ENCODE data around the gene CNTNAP2.

The CNTNAP2 gene

GRCh38 chr7:147992698-147993097, 1876.1 kb downstream of the CNTNAP2 start:
- no peak for DNase-seq

- no peak for DNase-seq
These were observed 1881.0 kb downstream of the CNTNAP2 start for GRCh38 chr7:147997636-147998035.

GRCh38 chr7:147999962-148000361, 1883.4 kb downstream of the CNTNAP2 start:
- no peak for DNase-seq

GRCh38 chr7:148011753-148012152, 1895.2 kb downstream of the CNTNAP2 start:
- no peak for DNase-seq

GRCh38 chr7:148014001-148014400, 1897.4 kb downstream of the CNTNAP2 start:
- no peak for DNase-seq

GRCh38 chr7:148014541-148014940, 1897.9 kb downstream of the CNTNAP2 start:
- no peak for DNase-seq

GRCh38 chr7:148017126-148017525, 1900.5 kb downstream of the CNTNAP2 start:
- DNase-seq = no peak

GRCh38 chr7:148020679-148021078, 1904.1 kb downstream of the CNTNAP2 start:
- DNase-seq = no peak

GRCh38 chr7:148021507-148022045, 1905.0 kb downstream of the CNTNAP2 start:
- no peak for DNase-seq

- no peak for DNase-seq
These were observed 1906.2 kb downstream of the CNTNAP2 start for GRCh38 chr7:148022832-148023231.

GRCh38 chr7:148026713-148027112, 1910.1 kb downstream of the CNTNAP2 start:
- DNase-seq = no peak

- no peak for DNase-seq
These were observed 1911.6 kb downstream of the CNTNAP2 start for GRCh38 chr7:148028165-148028564.

GRCh38 chr7:148031019-148031418, 1914.4 kb downstream of the CNTNAP2 start:
- DNase-seq = no peak

GRCh38 chr7:148031811-148032210, 1915.2 kb downstream of the CNTNAP2 start:
- DNase-seq = no peak

- DNase-seq = no peak
These were observed 1919.3 kb downstream of the CNTNAP2 start for GRCh38 chr7:148035950-148036349.

- no peak for DNase-seq
These were observed 1920.4 kb downstream of the CNTNAP2 start for GRCh38 chr7:148037044-148037443.

- DNase-seq = no peak
These were observed 1924.6 kb downstream of the CNTNAP2 start for GRCh38 chr7:148041156-148041555.

GRCh38 chr7:148042935-148043631, 1926.5 kb downstream of the CNTNAP2 start:
- no peak for DNase-seq

- no peak for DNase-seq
These were observed 1927.6 kb downstream of the CNTNAP2 start for GRCh38 chr7:148044173-148044572.

- DNase-seq = no peak
These were observed 1928.9 kb downstream of the CNTNAP2 start for GRCh38 chr7:148045521-148045920.

- no peak for DNase-seq
These were observed 1932.5 kb downstream of the CNTNAP2 start for GRCh38 chr7:148049068-148049467.

GRCh38 chr7:148050492-148051158, 1934.0 kb downstream of the CNTNAP2 start:
- no peak for DNase-seq

- no peak for DNase-seq
These were observed 1939.8 kb downstream of the CNTNAP2 start for GRCh38 chr7:148056406-148056805.

- DNase-seq = no peak
These were observed 1941.5 kb downstream of the CNTNAP2 start for GRCh38 chr7:148058092-148058491.

Measured in activated CD4-positive, CD25-positive, alpha-beta regulatory T cell (primary cell).